Caki2 (cell line): Measurements from ENCODE around the gene ERCC2. TPM values are rescaled to one million over a fixed set of nuclear protein-coding genes. Genes with fewer than 3 reads are reported as not detected.
"Not testable (repeated sequence)": the region's sequence is repeated elsewhere in the genome, so short reads cannot be mapped to it uniquely, and the experiment has no call there.

Experiments used
- DNase-seq: peaks from one replicate; pipeline ENCODE4 v3.0.0-alpha.2; 2015; ENCODE audit warnings: low read depth
- in situ Hi-C: cut with HindIII; loops from 2 replicates; pipeline ENCODE4 v1.10.0; 2016; ENCODE audit warnings: low sequenced_read_pairs, low pct_unique_long_range_greater_than_20kb, mixed read lengths
- total RNA-seq: library from RNA; depleted of rRNA; stranded (reverse); fragments of >200 nt; shearing (Covaris generic); gene quantifications from 2 replicates; pipeline ENCODE4 v1.2.3, GENCODE V29; 2014; ENCODE audit warnings: low replicate concordance

ERCC2 gene
- total RNA-seq, 1 experiment from 2014 or later = 22.9 TPM

- in situ Hi-C loops = no loop called here
- DNase-seq = no peak
Observed at GRCh38 chr19:45346449-45346848, 23.9 kb downstream of the ERCC2 start.

GRCh38 chr19:45345506-45345860 is 24.9 kb downstream of the ERCC2 start:
- in situ Hi-C loops = no loop called here

GRCh38 chr19:45344621-45345505 is 25.5 kb downstream of the ERCC2 start:
- in situ Hi-C loops = no loop called here
- no peak for DNase-seq

More at GRCh38 chr19:45345506-45345860, 24.9 kb downstream of the ERCC2 start:
- no peak for DNase-seq

GRCh38 chr19:45342911-45343310 is 27.5 kb downstream of the ERCC2 start:
- in situ Hi-C loops = no loop called here
- DNase-seq = no peak

- in situ Hi-C loops = no loop called here
- DNase-seq = peak; percentile 35
Observed at GRCh38 chr19:45340899-45341453, 29.4 kb downstream of the ERCC2 start.

- DNase-seq = peak; percentile 50
- in situ Hi-C loops = no loop called here
Observed at GRCh38 chr19:45340232-45340898, 30.0 kb downstream of the ERCC2 start, which contains the start of gene KLC3. TSS of gene KLC3 (plus strand) at chr19:45340750. CDS start at chr19:45345542, 4,792 bp downstream.

GRCh38 chr19:45339629-45340028 is 30.7 kb downstream of the ERCC2 start:
- DNase-seq = no peak
- in situ Hi-C loops = no loop called here

GRCh38 chr19:45336696-45337251 is 33.6 kb downstream of the ERCC2 start:
- in situ Hi-C loops = no loop called here
- no peak for DNase-seq

- in situ Hi-C loops, DNase-seq: not testable (repeated sequence)
Observed at GRCh38 chr19:45334881-45335280, 35.5 kb downstream of the ERCC2 start.

GRCh38 chr19:45333609-45334303 is 36.6 kb downstream of the ERCC2 start:
- in situ Hi-C loops = no loop called here
- DNase-seq = no peak

- no peak for DNase-seq
- in situ Hi-C loops = no loop called here
Observed at GRCh38 chr19:45331411-45331810, 39.0 kb downstream of the ERCC2 start.

GRCh38 chr19:45327404-45328143 is 42.8 kb downstream of the ERCC2 start:
- DNase-seq = no peak
- in situ Hi-C loops = no loop called here

- in situ Hi-C loops = no loop called here
- no peak for DNase-seq
Observed at GRCh38 chr19:45324349-45324907, 45.9 kb downstream of the ERCC2 start.

- in situ Hi-C loops = no loop called here
- no peak for DNase-seq
Observed at GRCh38 chr19:45323671-45324081, 46.7 kb downstream of the ERCC2 start.

- DNase-seq = no peak
- in situ Hi-C loops = no loop called here
Observed at GRCh38 chr19:45322744-45323281, 47.6 kb downstream of the ERCC2 start, which contains the start of gene CKM. TSS of gene CKM (minus strand) at chr19:45322875. CDS start at chr19:45319713, 3,162 bp downstream.

- DNase-seq = no peak
- in situ Hi-C loops = no loop called here
Observed at GRCh38 chr19:45322311-45322710, 48.1 kb downstream of the ERCC2 start.

- no peak for DNase-seq
- in situ Hi-C loops = no loop called here
Observed at GRCh38 chr19:45321848-45322247, 48.5 kb downstream of the ERCC2 start.
